Hepatocyte (in vitro differentiated cells): Measurements from ENCODE around the gene ZEB2. TPM values are rescaled to one million over a fixed set of nuclear protein-coding genes. Genes with fewer than 3 reads are reported as not detected.

Source experiments
- DNase-seq: peaks from one replicate; pipeline ENCODE4 v3.0.0-alpha.2; 2016; ENCODE audit warnings: low spot score
- H2AFZ ChIP-seq: fragments of 200-600 bp; sonication (generic); 2 replicates; pipeline ENCODE4 v1.6.0; 2016; ENCODE audit warnings: antibody characterized with exemption, mild to moderate bottlenecking
- H3K27ac ChIP-seq: fragments of 200-600 bp; sonication (generic); 2 replicates; pipeline ENCODE4 v1.5.1; 2016; ENCODE audit warnings: mild to moderate bottlenecking
- H3K27me3 ChIP-seq: fragments of 200-600 bp; sonication (generic); 2 replicates; pipeline ENCODE4 v1.6.1; 2016
- H3K36me3 ChIP-seq: fragments of 200-600 bp; sonication (generic); replicated peaks from 2 replicates; pipeline ENCODE4 v1.5.1; 2016; ENCODE audit warnings: low read depth; ENCODE audit not compliant: insufficient read depth
- H3K4me1 ChIP-seq: fragments of 200-600 bp; sonication (generic); 2 replicates; pipeline ENCODE4 v1.5.1; 2016; ENCODE audit warnings: mild to moderate bottlenecking, moderate library complexity; ENCODE audit not compliant: insufficient read depth
- H3K4me2 ChIP-seq: fragments of 200-600 bp; sonication (generic); 2 replicates; pipeline ENCODE4 v1.6.0; 2016
- H3K4me3 ChIP-seq: fragments of 200-600 bp; sonication (generic); 2 replicates; pipeline ENCODE4 v1.5.1; 2016; ENCODE audit warnings: mild to moderate bottlenecking
- H3K79me2 ChIP-seq: fragments of 200-600 bp; sonication (generic); 2 replicates; pipeline ENCODE4 v1.6.0; 2017; ENCODE audit warnings: mild to moderate bottlenecking
- H3K9me2 ChIP-seq: fragments of 200-600 bp; sonication (generic); replicated peaks from 2 replicates; pipeline ENCODE4 v1.6.0; 2017; ENCODE audit warnings: mild to moderate bottlenecking; ENCODE audit not compliant: insufficient read depth
- H3K9me3 ChIP-seq: fragments of 200-600 bp; sonication (generic); 2 replicates; pipeline ENCODE4 v1.5.1; 2016; ENCODE audit warnings: low read depth, mild to moderate bottlenecking
- H4K20me1 ChIP-seq: fragments of 200-600 bp; sonication (generic); 2 replicates; pipeline ENCODE4 v1.6.0; 2016; ENCODE audit warnings: mild to moderate bottlenecking; ENCODE audit not compliant: insufficient read depth, poor library complexity, severe bottlenecking
- EZH2 ChIP-seq: fragments of 200-600 bp; sonication (generic); IDR thresholded peaks from 2 replicates; pipeline ENCODE4 v1.6.1; 2016; ENCODE audit warnings: antibody characterized with exemption, mild to moderate bottlenecking, borderline replicate concordance
- EZH2phosphoT487 ChIP-seq: fragments of 200-600 bp; sonication (generic); IDR thresholded peaks from one replicate; pipeline ENCODE4 v1.6.1; 2018; ENCODE audit warnings: antibody characterized with exemption, mild to moderate bottlenecking, low read depth, moderate library complexity; ENCODE audit not compliant: unreplicated experiment, severe bottlenecking
- WGBS: methylation state at CpG from one replicate; pipeline ENCODE4 v1.1.6; 2016; ENCODE audit warnings: low lambda C conversion rate; ENCODE audit errors: missing lambda C conversion rate; 5-methylcytosine and 5-hydroxymethylcytosine counted together
- polyA plus RNA-seq: library from polyadenylated mRNA; unstranded; fragments of >200 nt; fragmentation: Nextera tagmentation; extraction: Ambion mirVana; gene quantifications from 2 replicates; pipeline ENCODE4 v1.2.1, GENCODE V29; 2016
- small RNA-seq: library from RNA; depleted of rRNA; stranded (forward); fragments of <200 nt; gene quantifications from one replicate; pipeline ENCODE3, GENCODE V24; 2014
- total RNA-seq: library from RNA; depleted of rRNA; stranded (reverse); fragments of >200 nt; gene quantifications from 2 replicates; pipeline ENCODE4 v1.2.3, GENCODE V29; 2014
- TF ChIP-seq, protein P1 (sequence below): fragments of 200-600 bp; sonication (generic); IDR thresholded peaks from 2 replicates; pipeline ENCODE4 v1.5.1; 2016; ENCODE audit warnings: antibody characterized with exemption, mild to moderate bottlenecking; ENCODE audit not compliant: poor library complexity

Gene ZEB2
- total and polyA plus RNA-seq, 2 experiments from 2014 or later, result 17.8 to 35.5 TPM

DNA sequence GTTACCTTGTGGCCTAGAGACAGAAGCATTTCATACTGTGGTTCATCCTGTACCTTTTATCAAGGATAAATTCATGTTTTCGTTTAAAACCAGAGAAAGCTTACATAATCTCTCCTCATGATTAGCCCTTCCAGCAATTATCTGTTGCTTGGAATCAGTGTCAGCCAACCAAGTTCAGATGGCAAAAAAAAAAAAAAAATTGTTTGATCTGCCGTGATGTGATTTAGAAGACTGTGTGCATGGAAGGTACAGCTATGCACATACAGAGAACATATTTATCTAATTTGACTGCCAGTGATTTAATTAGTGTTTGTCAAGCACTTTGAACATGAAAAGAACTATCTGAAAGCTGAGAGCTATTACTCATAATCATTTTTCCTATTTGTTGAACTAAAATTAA, 180.9 kb downstream of the ZEB2 start:
- no peak for DNase-seq
- Histone ChIP-seq H3K4me2 (no peak overlapping the region), H3K79me2 (no peaks in the 10 kb centered on the region), H3K27me3 (no peaks in the 10 kb centered on the region), H3K4me3 (no peak overlapping the region), H3K9me3 (no peaks in the 10 kb centered on the region), H4K20me1 (no peaks in the 10 kb centered on the region), H3K27ac (no peak overlapping the region), H3K36me3 (no peaks in the 10 kb centered on the region), H3K9me2 (no peaks in the 10 kb centered on the region), H3K4me1 (no peaks in the 10 kb centered on the region), H2AFZ (no peak overlapping the region)
- TF ChIP-seq EZH2phosphoT487 (no peak), EZH2 (no peak)
- TF ChIP-seq, protein P1, sequence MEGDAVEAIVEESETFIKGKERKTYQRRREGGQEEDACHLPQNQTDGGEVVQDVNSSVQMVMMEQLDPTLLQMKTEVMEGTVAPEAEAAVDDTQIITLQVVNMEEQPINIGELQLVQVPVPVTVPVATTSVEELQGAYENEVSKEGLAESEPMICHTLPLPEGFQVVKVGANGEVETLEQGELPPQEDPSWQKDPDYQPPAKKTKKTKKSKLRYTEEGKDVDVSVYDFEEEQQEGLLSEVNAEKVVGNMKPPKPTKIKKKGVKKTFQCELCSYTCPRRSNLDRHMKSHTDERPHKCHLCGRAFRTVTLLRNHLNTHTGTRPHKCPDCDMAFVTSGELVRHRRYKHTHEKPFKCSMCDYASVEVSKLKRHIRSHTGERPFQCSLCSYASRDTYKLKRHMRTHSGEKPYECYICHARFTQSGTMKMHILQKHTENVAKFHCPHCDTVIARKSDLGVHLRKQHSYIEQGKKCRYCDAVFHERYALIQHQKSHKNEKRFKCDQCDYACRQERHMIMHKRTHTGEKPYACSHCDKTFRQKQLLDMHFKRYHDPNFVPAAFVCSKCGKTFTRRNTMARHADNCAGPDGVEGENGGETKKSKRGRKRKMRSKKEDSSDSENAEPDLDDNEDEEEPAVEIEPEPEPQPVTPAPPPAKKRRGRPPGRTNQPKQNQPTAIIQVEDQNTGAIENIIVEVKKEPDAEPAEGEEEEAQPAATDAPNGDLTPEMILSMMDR, result no peak
- WGBS, result 70% methylated on average over 2 of the region's 2 CpGs

DNA sequence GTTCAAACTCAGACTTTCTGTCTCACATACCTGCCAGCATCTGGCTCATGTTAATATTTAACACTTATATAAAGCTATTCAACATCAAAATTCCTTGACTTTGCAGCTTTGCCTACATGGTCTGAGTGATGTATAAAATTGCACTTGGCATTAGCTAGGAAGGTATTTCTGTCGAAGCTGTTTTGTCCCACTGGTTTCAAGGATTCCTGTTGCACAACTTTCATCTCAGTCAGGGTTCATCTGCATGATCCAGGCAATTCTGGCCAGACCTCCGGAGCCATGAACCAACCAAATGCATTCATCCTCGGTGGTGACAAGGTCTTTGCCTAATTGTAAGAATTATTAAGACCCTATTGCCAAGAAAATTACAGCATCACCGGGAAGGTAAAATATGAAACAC, 185.4 kb downstream of the ZEB2 start:
- Histone ChIP-seq H3K4me1 (peaks cover 4% of the 10 kb centered on the region), H3K27me3 (no peaks in the 10 kb centered on the region), H2AFZ (no peak overlapping the region), H3K9me3 (no peaks in the 10 kb centered on the region), H3K9me2 (no peaks in the 10 kb centered on the region), H3K36me3 (no peaks in the 10 kb centered on the region), H3K4me2 (no peak overlapping the region), H4K20me1 (no peaks in the 10 kb centered on the region), H3K27ac (no peak overlapping the region), H3K79me2 (peaks cover 12% of the 10 kb centered on the region), H3K4me3 (no peak overlapping the region)
- no peak for DNase-seq
- WGBS, result 60% methylated on average over 4 of the region's 4 CpGs
- TF ChIP-seq, protein P1, result no peak
- TF ChIP-seq EZH2, result no peak
- TF ChIP-seq EZH2phosphoT487, result no peak

Small RNA genes within 50 kb of the gene (small RNA-seq; reads per million reads assigned to genes)
- not detected for gene RF01987
